Measurements from ENCODE around the gene ATG9A. TPM values are rescaled to one million over a fixed set of nuclear protein-coding genes. Genes with fewer than 3 reads are reported as not detected.

The ATG9A gene
- total and polyA plus RNA-seq, 2 donors (not counting 1 experiment from before 2014, with no cell fraction given), result 41.8 to 65.5 TPM

Other genes starting within 250 kb of the ATG9A start
- gene FEV, start 244.5 kb downstream of the ATG9A start, total RNA-seq, result not detected in 2 replicates
- not detected in 2 replicates for gene FEV, start 244.5 kb downstream of the ATG9A start, polyA plus RNA-seq
- not detected in 2 replicates for gene CRYBA2, start 236.2 kb downstream of the ATG9A start, total RNA-seq
- gene CRYBA2, start 236.2 kb downstream of the ATG9A start, polyA plus RNA-seq, result not detected in 2 replicates
- not detected in 2 replicates for gene CFAP65, start 188.1 kb downstream of the ATG9A start, total RNA-seq
- gene CFAP65, start 188.1 kb downstream of the ATG9A start, polyA plus RNA-seq, result not detected in 2 replicates
- gene IHH, start 168.7 kb downstream of the ATG9A start, total RNA-seq, result 0.22 TPM in 1 of 2 replicates, not detected in the other
- gene IHH, start 168.7 kb downstream of the ATG9A start, polyA plus RNA-seq, result 0.15 TPM in 1 of 2 replicates, not detected in the other
- 20.3 and 25.0 TPM in 2 replicates for gene NHEJ1, start 68.8 kb downstream of the ATG9A start, total RNA-seq
- 13.0 and 14.9 TPM in 2 replicates for gene NHEJ1, start 68.8 kb downstream of the ATG9A start, polyA plus RNA-seq
- 15.2 and 16.6 TPM in 2 replicates for gene SLC23A3, start 59.6 kb downstream of the ATG9A start, total RNA-seq
- gene SLC23A3, start 59.6 kb downstream of the ATG9A start, polyA plus RNA-seq, result 2.2 and 2.4 TPM in 2 replicates
- 146 and 150 TPM in 2 replicates for gene CNPPD1, start 52.7 kb downstream of the ATG9A start, total RNA-seq
- 159 and 204 TPM in 2 replicates for gene CNPPD1, start 52.7 kb downstream of the ATG9A start, polyA plus RNA-seq
- gene RETREG2, start 51.4 kb downstream of the ATG9A start, total RNA-seq, result 86.3 and 102 TPM in 2 replicates
- gene RETREG2, start 51.4 kb downstream of the ATG9A start, polyA plus RNA-seq, result 45.4 and 46.7 TPM in 2 replicates
- 55.2 and 58.7 TPM in 2 replicates for gene ZFAND2B, start 22.9 kb downstream of the ATG9A start, total RNA-seq
- gene ZFAND2B, start 22.9 kb downstream of the ATG9A start, polyA plus RNA-seq, result 115 and 116 TPM in 2 replicates
- gene ABCB6, start 10.7 kb downstream of the ATG9A start, total RNA-seq, result 10.5 and 12.3 TPM in 2 replicates
- 11.6 and 15.3 TPM in 2 replicates for gene ABCB6, start 10.7 kb downstream of the ATG9A start, polyA plus RNA-seq
- gene ANKZF1, start 170 bp upstream of the ATG9A start, total RNA-seq, result 181 and 199 TPM in 2 replicates
- gene ANKZF1, start 170 bp upstream of the ATG9A start, polyA plus RNA-seq, result 152 and 180 TPM in 2 replicates
- gene GLB1L, start 15.8 kb upstream of the ATG9A start, total RNA-seq, result 3.9 and 4.1 TPM in 2 replicates
- gene GLB1L, start 15.8 kb upstream of the ATG9A start, polyA plus RNA-seq, result 2.4 and 2.9 TPM in 2 replicates
- 29.0 and 29.3 TPM in 2 replicates for gene STK16, start 15.8 kb upstream of the ATG9A start, total RNA-seq
- 46.9 and 60.1 TPM in 2 replicates for gene STK16, start 15.8 kb upstream of the ATG9A start, polyA plus RNA-seq
- not detected in 2 replicates for gene TUBA4B, start 23.6 kb upstream of the ATG9A start, total RNA-seq
- gene TUBA4B, start 23.6 kb upstream of the ATG9A start, polyA plus RNA-seq, result 0.12 TPM in 1 of 2 replicates, not detected in the other
- 196 and 213 TPM in 2 replicates for gene TUBA4A, start 24.3 kb upstream of the ATG9A start, total RNA-seq
- 155 and 338 TPM in 2 replicates for gene TUBA4A, start 24.3 kb upstream of the ATG9A start, polyA plus RNA-seq
- 169 and 184 TPM in 2 replicates for gene DNAJB2, start 49.7 kb upstream of the ATG9A start, total RNA-seq
- 127 and 222 TPM in 2 replicates for gene DNAJB2, start 49.7 kb upstream of the ATG9A start, polyA plus RNA-seq
- not detected in 2 replicates for gene PTPRN, start 79.8 kb upstream of the ATG9A start, total RNA-seq
- 0.04 and 0.09 TPM in 2 replicates for gene PTPRN, start 79.8 kb upstream of the ATG9A start, polyA plus RNA-seq
- gene RESP18, start 103.1 kb upstream of the ATG9A start, total RNA-seq, result not detected in 2 replicates
- not detected in 2 replicates for gene RESP18, start 103.1 kb upstream of the ATG9A start, polyA plus RNA-seq
- 91.1 and 91.7 TPM in 2 replicates for gene DNPEP, start 158.3 kb upstream of the ATG9A start, total RNA-seq
- gene DNPEP, start 158.3 kb upstream of the ATG9A start, polyA plus RNA-seq, result 82.6 and 97.4 TPM in 2 replicates
- gene DES, start 188.7 kb upstream of the ATG9A start, total RNA-seq, result not detected in 2 replicates
- gene DES, start 188.7 kb upstream of the ATG9A start, polyA plus RNA-seq, result not detected in 2 replicates
- gene SPEG, start 205.2 kb upstream of the ATG9A start, total RNA-seq, result 0.10 and 0.74 TPM in 2 replicates
- 0.03 and 0.95 TPM in 2 replicates for gene SPEG, start 205.2 kb upstream of the ATG9A start, polyA plus RNA-seq